GM12891 (cell line): Measurements from ENCODE around the gene FANCB.

Experiments used
- DNase-seq: peaks from one replicate; pipeline ENCODE4 v3.0.0; 2011; ENCODE audit warnings: low spot score; ENCODE audit not compliant: insufficient read length
- FAIRE-seq: peaks from 2 replicates; lab custom pipeline; 2011; peaks lifted over from hg19 to GRCh38; lab: Jason Lieb, UNC
- PAX5 ChIP-seq: IDR thresholded peaks from 2 replicates; pipeline ENCODE4 v1.6.1; 2011; ENCODE audit warnings: low read length, moderate library complexity, mild to moderate bottlenecking; ENCODE audit not compliant: insufficient read depth, severe bottlenecking
- POLR2A ChIP-seq: IDR thresholded peaks from 2 replicates; pipeline ENCODE4 v1.6.1; 2011; ENCODE audit warnings: low read depth, low read length, control low read depth
- POLR2AphosphoS5 ChIP-seq: IDR thresholded peaks from 2 replicates; pipeline ENCODE4 v1.6.1; 2011; ENCODE audit warnings: low read depth, low read length, control low read depth
- POU2F2 ChIP-seq: IDR thresholded peaks from 2 replicates; pipeline ENCODE4 v1.6.1; 2011; ENCODE audit warnings: low read depth, mild to moderate bottlenecking, control low read depth, low read length, moderate library complexity
- SPI1 ChIP-seq: IDR thresholded peaks from 2 replicates; pipeline ENCODE4 v1.6.1; 2011; ENCODE audit warnings: low read depth, low read length, control low read depth
- TAF1 ChIP-seq: IDR thresholded peaks from 2 replicates; pipeline ENCODE4 v1.6.1; 2011; ENCODE audit warnings: low read depth, low read length, control low read depth

The FANCB gene

GRCh38 chrX:14897042-14897441 lies 24.2 kb upstream of the FANCB start:
- DNase-seq: no peak
- TF ChIP-seq TAF1 (no peak), POLR2AphosphoS5 (no peak), PAX5 (no peak), SPI1 (no peak), POLR2A (no peak), POU2F2 (no peak)
- FAIRE-seq: no peak

GRCh38 chrX:14896273-14896672 lies 23.4 kb upstream of the FANCB start:
- DNase-seq (no peak), FAIRE-seq (peak; percentile 77)
- TF ChIP-seq POLR2AphosphoS5 (no peak), PAX5 (no peak), TAF1 (no peak), POU2F2 (no peak), SPI1 (no peak), POLR2A (no peak)

GRCh38 chrX:14886252-14886651 lies 13.4 kb upstream of the FANCB start:
- TF ChIP-seq SPI1 (no peak), POU2F2 (no peak), PAX5 (no peak), TAF1 (no peak), POLR2A (no peak), POLR2AphosphoS5 (no peak)
- FAIRE-seq (no peak), DNase-seq (no peak)

GRCh38 chrX:14884714-14885113 lies 11.8 kb upstream of the FANCB start:
- TF ChIP-seq SPI1 (no peak), PAX5 (no peak), POLR2AphosphoS5 (no peak), POLR2A (no peak), POU2F2 (no peak), TAF1 (no peak)
- FAIRE-seq (no peak), DNase-seq (no peak)

- FAIRE-seq: no peak
- no peak for TF ChIP-seq TAF1
- no peak for TF ChIP-seq PAX5
- no peak for TF ChIP-seq SPI1
- TF ChIP-seq POLR2A: no peak
- TF ChIP-seq POLR2AphosphoS5: no peak
- no peak for TF ChIP-seq POU2F2
- no peak for DNase-seq
These were observed 11.0 kb upstream of the FANCB start for GRCh38 chrX:14883826-14884225.

GRCh38 chrX:14875624-14876023 lies 2.8 kb upstream of the FANCB start:
- TF ChIP-seq POU2F2 (no peak), SPI1 (no peak), PAX5 (no peak), POLR2A (no peak), TAF1 (no peak)
- DNase-seq (no peak), FAIRE-seq (no peak)

- FAIRE-seq: no peak
- TF ChIP-seq POLR2AphosphoS5: no peak
- TF ChIP-seq POU2F2: no peak
- no peak for TF ChIP-seq SPI1
- TF ChIP-seq POLR2A: no peak
- TF ChIP-seq PAX5: no peak
- TF ChIP-seq TAF1: no peak
- no peak for DNase-seq
These were observed 794 bp upstream of the FANCB start for GRCh38 chrX:14873676-14874049.

GRCh38 chrX:14872355-14872754 lies 514 bp downstream of the FANCB start:
- FAIRE-seq: no peak
- no peak for DNase-seq
- TF ChIP-seq POLR2AphosphoS5 (no peak), PAX5 (no peak), POU2F2 (no peak), TAF1 (no peak), SPI1 (no peak), POLR2A (no peak)

- no peak for FAIRE-seq
- DNase-seq: no peak
- TF ChIP-seq POLR2AphosphoS5 (no peak), POU2F2 (no peak), POLR2A (no peak), PAX5 (no peak), TAF1 (no peak)
These were observed 1.1 kb downstream of the FANCB start for GRCh38 chrX:14871767-14872166.

- FAIRE-seq (no peak), DNase-seq (no peak)
- TF ChIP-seq POLR2A: no peak
- no peak for TF ChIP-seq PAX5
- no peak for TF ChIP-seq TAF1
- TF ChIP-seq POLR2AphosphoS5: no peak
- TF ChIP-seq POU2F2: no peak
- TF ChIP-seq SPI1: no peak
These were observed 7.7 kb downstream of the FANCB start for GRCh38 chrX:14865201-14865600.
